NCI-H2107 treated with DMSO at 0.1 percent for 48 hours (cell line): ENCODE data around the gene GSX2.
A peak's percentile ranks its signal among the peaks of the same experiment; 100 is the strongest.
"Not testable (repeated sequence)": the region's sequence is repeated elsewhere in the genome, so short reads cannot be mapped to it uniquely, and the experiment has no call there.

Experiments
- DNase-seq: peaks from one replicate; lab custom pipeline; 2025; ENCODE audit not compliant: unreplicated experiment; lab: John Stamatoyannopoulos, UW

Gene GSX2

GRCh38 chr4:54099748-54100574, at the start of gene GSX2:
Gene GSX2, plus strand, starts transcription at chr4:54100163. Its CDS starts 182 bp downstream, at chr4:54100345.
- no peak for DNase-seq

DNA sequence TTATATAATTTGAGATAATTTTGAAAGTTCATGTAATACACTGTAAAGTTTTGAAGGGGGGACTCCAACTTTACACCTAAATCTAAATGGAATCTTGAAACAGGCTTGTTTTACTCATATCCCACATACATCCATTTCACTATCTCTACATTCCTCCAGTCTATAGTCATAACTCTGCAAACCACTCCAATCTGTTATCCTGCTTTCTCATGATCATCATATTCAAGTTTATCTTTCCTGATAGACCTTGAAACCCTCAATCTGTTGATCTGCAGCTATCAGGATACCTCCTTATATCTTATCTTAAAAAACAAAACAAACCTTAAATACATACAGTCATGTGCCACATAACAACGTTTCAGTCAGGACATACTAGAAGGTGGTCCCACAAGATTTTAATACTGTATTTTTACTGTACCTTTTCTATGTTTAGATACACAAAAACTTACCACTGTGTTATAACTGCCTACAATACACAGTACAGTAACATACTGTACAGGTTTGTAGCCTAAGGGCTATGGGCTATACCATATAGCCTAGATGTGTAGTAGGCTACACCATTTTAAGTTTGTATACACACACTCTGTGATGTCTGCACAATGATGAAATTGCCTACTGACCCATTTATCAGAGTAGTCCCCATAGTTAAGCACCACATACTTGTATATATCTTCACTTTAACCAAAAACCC, 49.6 kb upstream of the GSX2 start:
- DNase-seq: no peak

- DNase-seq: not testable (repeated sequence)
These were observed 46.6 kb upstream of the GSX2 start for GRCh38 chr4:54053322-54053721.

DNA sequence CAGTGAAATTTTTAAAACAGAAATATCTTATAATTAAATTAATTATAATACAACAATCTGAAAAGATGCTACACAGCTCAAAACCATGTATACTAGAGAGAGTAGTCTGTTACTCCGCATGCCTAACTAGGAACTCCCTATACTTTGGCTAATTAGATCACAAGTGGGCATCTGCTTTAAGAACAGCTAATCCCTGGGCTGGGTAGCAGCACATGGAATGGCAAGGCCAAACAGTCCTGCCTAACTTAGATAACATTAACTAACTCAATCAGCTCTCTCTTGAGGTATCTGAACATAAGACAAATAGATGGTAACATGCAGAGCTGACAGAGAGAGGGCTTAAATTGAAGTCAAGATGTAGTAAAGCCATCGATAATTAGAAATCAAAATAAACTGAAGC, 45.5 kb upstream of the GSX2 start:
- DNase-seq: no peak

GRCh38 chr4:54055494-54055893, 44.5 kb upstream of the GSX2 start:
- no peak for DNase-seq

DNA sequence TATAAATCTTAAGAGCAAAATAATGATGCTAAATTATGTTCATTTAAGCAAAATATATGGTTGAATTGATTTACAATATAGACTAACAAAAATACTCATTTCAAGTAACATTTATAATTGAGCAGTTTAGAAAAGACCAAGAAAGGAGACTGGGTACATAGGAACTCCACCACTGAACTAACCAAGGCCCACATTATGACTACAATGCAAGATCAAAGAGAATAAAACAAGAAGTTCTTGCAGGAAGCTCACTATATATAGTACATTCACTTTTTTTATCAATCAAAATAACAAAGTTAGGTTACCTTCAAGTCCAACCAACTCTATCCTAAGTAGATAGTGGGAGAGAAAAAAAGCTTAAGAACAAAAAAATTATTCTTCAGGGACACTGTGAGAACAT, 43.6 kb upstream of the GSX2 start:
- no peak for DNase-seq

GRCh38 chr4:54058171-54058570, 41.8 kb upstream of the GSX2 start:
- no peak for DNase-seq

DNA sequence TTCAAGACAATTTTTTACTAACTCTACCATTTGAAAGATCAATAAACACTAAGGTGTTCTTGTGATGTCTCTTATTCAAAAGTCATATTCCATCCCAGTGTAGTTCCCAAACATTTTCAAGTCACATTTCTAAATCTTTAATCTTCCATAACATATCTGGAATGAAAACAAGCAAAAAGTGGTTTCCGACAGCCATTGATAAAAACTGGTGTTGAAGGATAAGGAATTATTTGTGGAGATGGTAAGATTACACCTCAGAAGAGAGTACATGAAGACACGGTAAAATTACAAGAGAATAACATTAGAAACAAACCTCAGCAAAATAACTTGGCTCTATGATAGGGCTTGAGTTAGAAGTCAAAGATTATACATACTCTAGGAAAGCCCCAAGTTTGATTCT, 39.8 kb upstream of the GSX2 start:
- no peak for DNase-seq

GRCh38 chr4:54061067-54061466, 38.9 kb upstream of the GSX2 start:
- DNase-seq: no peak

DNA sequence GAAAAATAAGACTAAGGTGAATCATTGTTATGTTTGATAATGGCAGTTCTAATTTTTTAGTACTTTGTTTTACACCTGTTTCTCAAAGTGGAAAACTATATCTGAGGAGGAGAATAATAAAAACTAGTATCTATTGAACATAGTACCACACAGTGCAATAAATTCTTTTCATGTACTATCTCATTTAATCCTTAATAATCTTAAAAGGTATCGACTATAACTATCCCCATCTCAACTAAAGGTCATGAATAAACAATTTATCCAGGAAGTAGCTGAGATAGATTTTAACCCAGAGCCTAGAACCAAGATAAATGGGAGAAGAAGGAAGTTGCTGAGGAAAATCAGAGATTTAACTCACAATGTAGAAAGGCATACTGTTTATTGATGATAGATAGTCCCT, 38.1 kb upstream of the GSX2 start:
- DNase-seq: no peak

GRCh38 chr4:54062392-54062791, 37.6 kb upstream of the GSX2 start:
- DNase-seq: no peak

DNA sequence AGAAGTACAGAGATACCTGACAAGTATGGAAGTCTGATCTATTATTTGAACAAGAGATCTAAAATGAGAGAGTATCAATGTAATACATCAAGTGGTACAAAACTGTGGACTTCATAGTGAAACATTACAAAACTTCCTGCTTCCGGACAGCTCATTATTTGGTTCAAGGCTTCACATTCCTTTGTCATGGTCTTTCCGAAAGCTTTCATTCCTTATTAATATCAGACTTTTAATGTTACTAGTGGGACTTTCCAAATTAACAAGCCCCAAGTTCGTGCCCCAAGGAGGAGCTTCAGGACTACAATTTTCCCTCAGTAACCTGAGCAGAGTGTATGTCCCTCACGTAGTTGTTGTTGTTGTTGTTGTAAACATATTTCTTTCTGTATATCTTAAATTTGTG, 36.7 kb upstream of the GSX2 start:
- no peak for DNase-seq

DNA sequence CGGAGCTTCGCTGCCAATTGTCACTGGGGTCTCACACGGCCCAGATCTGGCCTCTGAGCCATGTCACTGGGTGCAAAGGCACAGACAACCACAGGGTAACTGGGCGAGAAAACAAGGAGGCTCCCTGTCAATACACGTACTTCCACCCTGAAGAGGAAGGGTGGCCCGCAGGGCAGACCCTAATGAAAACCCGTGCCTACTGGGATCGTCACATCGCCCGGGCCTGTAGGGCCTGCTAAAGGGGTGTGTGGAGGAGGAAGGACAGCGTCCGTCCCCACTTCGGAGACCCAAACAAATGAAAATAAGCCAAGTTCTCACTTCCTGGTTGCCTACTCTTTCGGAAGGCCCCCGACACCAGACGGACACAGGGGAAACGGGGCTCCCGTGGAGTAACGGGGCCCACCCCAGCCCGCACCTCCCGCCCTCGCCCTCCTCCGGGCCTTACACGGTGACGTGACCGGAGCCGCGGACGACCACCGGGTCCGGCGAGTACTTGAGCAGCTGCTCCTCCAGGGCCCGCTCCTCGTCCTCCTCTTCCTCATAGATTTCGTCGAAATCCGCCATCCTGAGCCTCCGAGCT, 36.1 kb upstream of the GSX2 start:
- no peak for DNase-seq

GRCh38 chr4:54064317-54065111, 35.4 kb upstream of the GSX2 start, which contains the start of gene CHIC2:
Gene CHIC2, minus strand, starts transcription at chr4:54064605. Its CDS starts 305 bp downstream, at chr4:54064300.
- peak; percentile 57 for DNase-seq

DNA sequence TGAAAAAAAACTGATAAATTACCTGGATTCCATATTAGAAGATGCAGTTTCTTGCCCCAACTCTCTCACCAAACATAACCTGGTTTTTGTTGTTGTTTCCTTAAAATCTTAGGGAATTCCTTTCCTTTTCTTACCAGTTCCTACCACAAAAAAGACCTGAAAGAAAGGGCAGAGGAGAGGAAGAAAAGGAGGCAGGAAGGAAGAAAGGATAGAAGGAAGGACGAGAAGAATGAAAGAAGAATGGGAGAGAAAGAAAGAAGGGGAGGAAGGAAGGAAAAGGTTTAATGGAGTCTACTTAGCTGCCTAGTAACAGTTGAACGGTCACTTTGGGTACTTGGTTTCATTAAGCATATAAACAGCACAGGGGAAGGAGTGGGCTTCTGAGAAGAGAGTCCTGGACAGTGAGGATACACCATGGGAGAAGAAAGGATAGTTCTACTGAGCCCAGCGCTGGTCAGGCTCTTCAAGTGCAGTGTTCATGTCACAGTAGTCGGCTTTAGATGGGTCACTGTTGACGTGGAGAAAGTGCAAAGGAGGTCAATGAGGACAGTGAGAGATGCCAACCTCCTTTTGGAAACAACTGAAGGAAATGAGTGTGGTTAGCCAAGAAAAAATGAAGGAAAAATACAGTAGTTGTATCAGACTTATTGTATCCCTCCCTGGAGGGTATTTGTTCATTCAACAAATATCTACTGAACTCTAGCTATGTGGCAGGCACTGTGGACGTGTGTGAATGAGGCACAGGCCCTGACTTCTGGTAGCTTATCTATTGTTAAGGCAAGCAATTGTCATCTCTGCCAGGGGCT, 34.5 kb upstream of the GSX2 start:
- DNase-seq: no peak

- DNase-seq: no peak
These were observed 33.9 kb upstream of the GSX2 start for GRCh38 chr4:54066088-54066415.

- DNase-seq: no peak
These were observed 33.2 kb upstream of the GSX2 start for GRCh38 chr4:54066718-54067129.

- no peak for DNase-seq
These were observed 32.8 kb upstream of the GSX2 start for GRCh38 chr4:54067166-54067565.

DNA sequence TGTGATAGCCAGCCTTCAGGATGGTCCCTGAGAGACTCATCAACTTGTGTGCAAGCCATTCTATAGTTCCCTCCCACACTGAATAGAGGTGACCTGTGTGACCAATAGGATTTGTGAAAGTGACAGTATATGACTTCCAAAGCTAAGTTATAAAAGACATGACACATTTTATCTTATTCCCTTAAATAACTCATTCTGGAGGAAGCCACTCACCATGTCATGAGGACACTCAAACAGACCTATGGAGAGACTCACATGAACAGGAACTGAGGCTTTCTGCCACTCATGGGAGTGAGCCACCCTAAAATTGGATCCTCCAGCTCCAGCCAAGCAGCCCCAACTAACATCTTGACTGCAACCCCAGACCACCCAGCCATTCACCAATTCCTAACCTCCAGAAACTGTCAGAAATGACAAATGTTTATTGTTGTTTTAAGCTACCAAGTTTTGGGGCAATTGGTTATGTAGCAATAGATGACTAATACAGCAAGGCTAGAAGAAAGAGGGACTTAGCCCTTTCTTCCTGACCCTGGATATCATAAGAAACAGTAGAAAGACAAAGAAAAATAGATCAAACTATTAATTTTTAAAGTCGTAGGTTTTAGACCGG, 26.6 kb upstream of the GSX2 start:
- no peak for DNase-seq

GRCh38 chr4:54074381-54074780, 25.6 kb upstream of the GSX2 start:
- DNase-seq: no peak
